ENCODE results near the gene HOXB4. TPM values are rescaled to one million over a fixed set of nuclear protein-coding genes. Genes with fewer than 3 reads are reported as not detected.

Gene HOXB4
- polyA plus RNA-seq, 1 of the 3 experiments (the other 2 are of a cell fraction): 0.03 TPM

- peaks cover 94% of the 10 kb centered on the region for H3K27me3 ChIP-seq (ENCODE audit: insufficient read depth)
- peaks cover 0 to under 1% of the 10 kb centered on the region in 2 experiments; a peak in 1 of 4 replicates for H3K4me1 ChIP-seq (ENCODE audit: control insufficient read depth in 1 of 2, insufficient read depth in 2 of 2, low read depth in 1 of 2, low read length in 1 of 2)
- H4K20me1 ChIP-seq (ENCODE audit: insufficient read depth): peaks cover 9% of the 10 kb centered on the region; the same call in 1 of the 2 replicates
- no peaks in the 10 kb centered on the region for H3K79me2 ChIP-seq (ENCODE audit: insufficient read depth)
- H3K9me3 ChIP-seq: no peaks in the 10 kb centered on the region
- H3K4me2 ChIP-seq: no peak overlapping the region
- no peak for DNase-seq
- H3K9ac ChIP-seq: no peak overlapping the region
- peaks cover 4% of the 10 kb centered on the region for H3F3A ChIP-seq (replicated peaks; ENCODE audit: insufficient read depth)
- no peaks in the 10 kb centered on the region for H3K36me3 ChIP-seq (replicated peaks in 1 of 2; ENCODE audit: control insufficient read depth in 1 of 2, insufficient read depth in 2 of 2, low read length in 1 of 2)
- no peaks in the 10 kb centered on the region for H3K9me2 ChIP-seq
- no peak overlapping the region for H3K4me3 ChIP-seq (ENCODE audit: low read depth in 2 of 2, low read length in 1 of 2)
- no peak for TF ChIP-seq RCOR1 (IDR thresholded peaks at IDR 0.05; ENCODE audit: low read length)
- no peak for TF ChIP-seq TCF12 (IDR thresholded peaks at IDR 0.05)
- TF ChIP-seq RFX5 (IDR thresholded peaks at IDR 0.05; ENCODE audit: low read length): no peak
- 0 out of 2 replicates have a peak, but pooled peaks have one; percentile 16 for TF ChIP-seq POLR2AphosphoS5 (IDR thresholded peaks at IDR 0.05; ENCODE audit: low read depth, low read length)
- ChIA-PET POLR2A (no interaction called here), CTCF (interaction anchor here (0.7 to 1.5 kb wide), 4 partner anchors 12 to 244 kb away, joined by 3 read pairs; no protein-coding TSS in a partner anchor)
- 27% methylated on average over 26 of the region's 26 CpGs for WGBS (ENCODE audit: low lambda C conversion rate)
- no peak overlapping the region for H3K27ac ChIP-seq (ENCODE audit: low read depth in 2 of 2, low read length in 1 of 2)
- H2AFZ ChIP-seq (ENCODE audit: low read depth): no peak overlapping the region
Observed at GRCh38 chr17:48579760-48580554, 1.8 kb upstream of the HOXB4 start.

GRCh38 chr17:48579471-48579759 is 1.3 kb upstream of the HOXB4 start:
- no peak overlapping the region for H3K9ac ChIP-seq
- POLR2A ChIA-PET: no interaction called here
- CTCF ChIA-PET: interaction anchor here (0.7 to 1.5 kb wide), 3 partner anchors 11 to 244 kb away, joined by 3 read pairs; no protein-coding TSS in a partner anchor

More at GRCh38 chr17:48579471-48579759, 1.3 kb upstream of the HOXB4 start:
- Histone ChIP-seq H3F3A (replicated peaks; ENCODE audit: insufficient read depth) (peaks cover 4% of the 10 kb centered on the region), H3K4me3 (ENCODE audit: low read depth in 2 of 2, low read length in 1 of 2) (no peak overlapping the region), H3K79me2 (ENCODE audit: insufficient read depth) (no peaks in the 10 kb centered on the region), H3K27ac (ENCODE audit: low read depth in 2 of 2, low read length in 1 of 2) (no peak overlapping the region), H3K4me1 (ENCODE audit: control insufficient read depth in 1 of 2, insufficient read depth in 2 of 2, low read depth in 1 of 2, low read length in 1 of 2) (no peaks in the 10 kb centered on the region; a peak in 1 of 4 replicates), H3K36me3 (replicated peaks in 1 of 2; ENCODE audit: control insufficient read depth in 1 of 2, insufficient read depth in 2 of 2, low read length in 1 of 2) (no peaks in the 10 kb centered on the region), H3K4me2 (no peak overlapping the region), H3K9me3 (no peaks in the 10 kb centered on the region), H3K27me3 (ENCODE audit: insufficient read depth) (peaks cover 94% of the 10 kb centered on the region), H3K9me2 (no peaks in the 10 kb centered on the region), H2AFZ (ENCODE audit: low read depth) (no peak overlapping the region), H4K20me1 (ENCODE audit: insufficient read depth) (peaks cover 9% of the 10 kb centered on the region; the same call in 1 of the 2 replicates)
- TF ChIP-seq IRF3 (IDR thresholded peaks at IDR 0.05; ENCODE audit: low read depth, low read length) (no peak), RAD21 (IDR thresholded peaks at IDR 0.05; ENCODE audit: low read length) (no peak), POLR2AphosphoS5 (IDR thresholded peaks at IDR 0.05; ENCODE audit: low read depth, low read length) (no peak), EZH2phosphoT487 (IDR thresholded peaks at IDR 0.05; ENCODE audit: borderline replicate concordance, low read depth) (no peak)
- WGBS (ENCODE audit: low lambda C conversion rate): 17% methylated on average over 7 of the region's 7 CpGs
- DNase-seq: no peak

Data from SK-N-SH (cell line).